HG03060 (cell line): ENCODE results near the gene TRPM1.

Experiments used
- ATAC-seq: cut with Tn5 transposase; IDR thresholded peaks from one replicate; pipeline ENCODE4 v1.9.1; 2021; ENCODE audit warnings: low read depth, moderate number of reproducible peaks; ENCODE audit not compliant: unreplicated experiment

Gene TRPM1

GRCh38 chr15:30985081-30985531 is 116.4 kb downstream of the TRPM1 start:
- no peak for ATAC-seq

- ATAC-seq, result no peak
Measured at GRCh38 chr15:30984542-30984941, 117.0 kb downstream of the TRPM1 start.

GRCh38 chr15:30984118-30984517 is 117.4 kb downstream of the TRPM1 start:
- ATAC-seq, result no peak

GRCh38 chr15:30979457-30979856 is 122.1 kb downstream of the TRPM1 start:
- ATAC-seq, result no peak

- no peak for ATAC-seq
Measured at GRCh38 chr15:30978328-30978727, 123.2 kb downstream of the TRPM1 start.

GRCh38 chr15:30974112-30974511 is 127.4 kb downstream of the TRPM1 start:
- no peak for ATAC-seq

GRCh38 chr15:30973379-30973778 is 128.1 kb downstream of the TRPM1 start:
- no peak for ATAC-seq

- no peak for ATAC-seq
Measured at GRCh38 chr15:30969724-30970123, 131.8 kb downstream of the TRPM1 start.

- no peak for ATAC-seq
Measured at GRCh38 chr15:30963681-30964080, 137.8 kb downstream of the TRPM1 start.

GRCh38 chr15:30962659-30963058 is 138.9 kb downstream of the TRPM1 start:
- ATAC-seq, result no peak

- no peak for ATAC-seq
Measured at GRCh38 chr15:30962079-30962478, 139.4 kb downstream of the TRPM1 start.

- no peak for ATAC-seq
Measured at GRCh38 chr15:30958219-30958618, 143.3 kb downstream of the TRPM1 start.

- ATAC-seq, result no peak
Measured at GRCh38 chr15:30956216-30957124, 145.1 kb downstream of the TRPM1 start.

GRCh38 chr15:30954674-30955073 is 146.9 kb downstream of the TRPM1 start:
- ATAC-seq, result no peak

GRCh38 chr15:30953731-30954378 is 147.7 kb downstream of the TRPM1 start:
- ATAC-seq, result no peak

- no peak for ATAC-seq
Measured at GRCh38 chr15:30953183-30953582, 148.3 kb downstream of the TRPM1 start.
